HG03025 (cell line): ENCODE measurements around the gene FAIM2.

ENCODE experiments used
- ATAC-seq: cut with Tn5 transposase; IDR thresholded peaks from one replicate; pipeline ENCODE4 v1.9.1; 2021; ENCODE audit warnings: mild to moderate bottlenecking, moderate library complexity; ENCODE audit not compliant: unreplicated experiment, low FRiP score

FAIM2 gene

GRCh38 chr12:49903700-49904423 is at the start of gene FAIM2:
TSS of gene FAIM2 (minus strand) at chr12:49903900. CDS start at chr12:49903792, 108 bp downstream.
- ATAC-seq = no peak

DNA sequence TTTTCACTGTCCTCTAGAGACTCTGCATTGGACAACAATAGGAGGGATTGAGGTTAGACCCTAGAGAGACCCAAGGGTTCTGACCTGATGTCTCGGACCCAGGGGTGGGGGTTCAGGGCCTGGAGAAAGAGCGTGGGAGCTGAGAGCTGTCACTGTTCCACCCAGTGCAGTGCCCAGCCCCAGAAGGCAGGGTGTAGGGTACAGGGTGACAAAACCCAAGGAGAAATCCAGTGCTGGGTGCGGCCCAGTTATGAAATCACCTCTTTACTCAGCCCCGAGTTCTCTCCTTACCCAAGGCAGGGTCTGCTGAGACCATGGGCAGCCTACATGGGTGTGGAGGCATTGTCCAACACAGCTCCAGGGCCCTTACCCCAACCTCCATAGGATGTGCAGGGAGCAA is 49.5 kb upstream of the FAIM2 start:
- ATAC-seq = no peak

GRCh38 chr12:49952391-49953055 is 48.8 kb upstream of the FAIM2 start:
- ATAC-seq = no peak

DNA sequence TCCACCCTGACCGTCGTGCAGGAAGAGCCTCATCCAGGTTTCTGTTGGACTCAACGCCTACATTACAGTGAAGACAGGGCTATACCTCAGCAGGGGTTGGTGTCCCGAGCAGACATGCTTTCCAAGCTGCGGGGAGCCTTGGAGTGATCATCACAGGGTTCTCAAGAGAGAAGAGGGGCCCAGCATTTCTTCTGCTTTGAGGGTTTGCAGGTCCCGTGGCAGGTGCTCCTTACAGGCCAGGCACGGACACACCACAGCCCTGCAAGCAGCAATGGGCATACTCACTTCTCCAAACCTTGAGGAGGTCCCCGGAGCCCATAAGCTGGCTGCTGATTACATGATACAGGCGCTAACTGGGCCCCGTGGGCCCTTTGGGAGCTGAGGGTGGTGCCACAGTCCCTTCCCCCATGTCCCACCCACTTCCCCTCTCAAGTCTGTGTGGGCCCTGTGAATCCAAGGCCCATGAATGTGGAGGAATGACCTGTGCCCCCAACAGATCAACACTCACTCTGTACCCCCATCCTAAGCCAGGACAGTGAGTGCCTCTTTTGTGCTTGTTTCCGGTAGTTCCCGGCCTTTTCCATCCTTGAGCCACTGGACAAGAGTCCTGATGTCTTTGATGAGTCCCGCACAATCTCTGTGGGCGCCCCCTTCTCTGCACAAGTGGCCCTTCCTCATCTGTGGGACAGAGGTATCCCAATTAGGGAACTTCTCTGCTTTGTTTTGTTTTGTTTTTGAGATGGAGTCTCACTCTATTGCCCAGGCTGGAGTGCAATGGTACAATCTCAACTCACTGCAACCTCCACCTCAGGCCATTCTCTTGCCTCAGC is 47.9 kb upstream of the FAIM2 start:
- ATAC-seq = no peak

- no peak for ATAC-seq
Observed at GRCh38 chr12:49950273-49951251, 46.9 kb upstream of the FAIM2 start, which contains the start of gene AQP2. TSS of gene AQP2 (plus strand) at chr12:49950737. CDS start at chr12:49950831, 94 bp downstream.

DNA sequence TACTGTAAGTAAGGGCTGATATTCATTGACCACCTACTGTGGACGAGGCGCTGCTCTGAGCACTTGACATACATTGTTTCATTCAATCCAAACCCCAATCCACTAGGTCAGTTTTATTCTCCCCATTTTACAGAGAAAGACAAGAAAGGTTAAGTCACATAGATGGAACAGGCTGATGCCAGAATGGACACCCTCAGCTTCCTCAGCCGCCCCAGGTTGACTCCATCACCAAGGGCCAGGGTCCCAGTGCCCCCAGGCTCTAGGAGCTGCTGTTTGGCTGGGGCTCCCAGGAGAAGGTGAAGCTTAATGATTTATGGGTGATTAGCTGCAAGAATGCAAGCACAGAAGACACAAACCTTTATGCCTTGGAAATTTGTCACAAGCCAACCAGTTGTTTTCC is 46.2 kb upstream of the FAIM2 start:
- no peak for ATAC-seq

- ATAC-seq = no peak
Observed at GRCh38 chr12:49948866-49949845, 45.5 kb upstream of the FAIM2 start.

GRCh38 chr12:49947593-49948226 is 44.0 kb upstream of the FAIM2 start:
- no peak for ATAC-seq

DNA sequence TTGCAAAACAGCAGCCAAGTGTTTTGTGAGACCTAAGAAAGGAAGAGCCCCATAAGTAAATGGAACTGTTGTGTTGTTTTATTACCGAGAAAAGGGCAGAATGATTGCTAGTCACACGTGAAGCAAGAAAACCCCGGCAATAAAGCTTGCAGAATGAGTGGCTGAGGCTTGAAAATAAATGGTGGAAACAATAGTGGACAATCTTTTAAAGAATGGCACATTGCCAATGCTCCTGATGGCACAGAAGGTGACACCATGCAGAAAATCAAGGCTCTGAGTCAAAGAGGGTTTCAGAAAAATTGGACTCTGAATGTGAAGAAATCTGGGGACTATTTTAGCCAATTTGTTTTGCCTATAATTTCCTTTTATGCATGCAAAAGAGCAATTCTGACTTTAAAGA is 42.8 kb upstream of the FAIM2 start:
- ATAC-seq = no peak

DNA sequence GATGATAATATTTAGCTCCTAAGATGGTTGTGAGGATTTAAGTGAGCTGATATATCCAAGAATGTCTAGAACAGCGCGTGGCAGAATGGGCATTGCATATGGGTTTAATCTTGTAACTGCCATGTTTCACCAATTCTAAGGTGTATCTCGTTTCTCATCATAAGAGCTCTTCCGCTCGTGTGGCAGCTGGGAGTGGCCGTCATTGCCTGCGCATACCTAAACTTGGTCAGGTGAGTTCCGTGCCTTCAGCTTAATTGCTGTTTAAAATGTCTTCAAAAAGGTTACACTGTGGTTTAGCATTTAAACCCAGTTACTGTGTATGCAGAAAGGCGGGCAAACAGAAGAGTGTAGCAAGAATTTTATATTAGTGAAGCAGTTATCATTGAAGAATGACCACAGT is 42.4 kb upstream of the FAIM2 start:
- ATAC-seq = no peak

GRCh38 chr12:49945394-49946080 is 41.8 kb upstream of the FAIM2 start:
- ATAC-seq = peak; percentile 59

GRCh38 chr12:49944718-49945117 is 41.0 kb upstream of the FAIM2 start:
- no peak for ATAC-seq

- ATAC-seq = no peak
Observed at GRCh38 chr12:49944046-49944445, 40.3 kb upstream of the FAIM2 start.

DNA sequence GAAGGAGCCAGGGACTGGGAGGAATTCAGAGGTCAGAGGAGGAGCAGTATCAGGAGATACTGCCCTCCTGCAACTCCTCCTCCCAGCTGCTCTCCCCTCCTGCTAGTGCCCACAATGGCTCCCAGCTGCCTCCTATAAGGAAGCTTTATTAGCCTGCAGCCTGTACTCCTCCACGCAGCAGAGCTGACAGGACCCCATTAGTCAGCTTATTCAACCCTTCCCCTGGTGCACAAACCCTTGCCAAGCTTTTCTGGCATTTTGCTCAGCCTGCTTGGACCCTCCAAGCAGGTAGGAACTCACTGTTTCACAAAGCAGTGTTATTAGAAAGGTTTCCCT is 39.9 kb upstream of the FAIM2 start:
- no peak for ATAC-seq

DNA sequence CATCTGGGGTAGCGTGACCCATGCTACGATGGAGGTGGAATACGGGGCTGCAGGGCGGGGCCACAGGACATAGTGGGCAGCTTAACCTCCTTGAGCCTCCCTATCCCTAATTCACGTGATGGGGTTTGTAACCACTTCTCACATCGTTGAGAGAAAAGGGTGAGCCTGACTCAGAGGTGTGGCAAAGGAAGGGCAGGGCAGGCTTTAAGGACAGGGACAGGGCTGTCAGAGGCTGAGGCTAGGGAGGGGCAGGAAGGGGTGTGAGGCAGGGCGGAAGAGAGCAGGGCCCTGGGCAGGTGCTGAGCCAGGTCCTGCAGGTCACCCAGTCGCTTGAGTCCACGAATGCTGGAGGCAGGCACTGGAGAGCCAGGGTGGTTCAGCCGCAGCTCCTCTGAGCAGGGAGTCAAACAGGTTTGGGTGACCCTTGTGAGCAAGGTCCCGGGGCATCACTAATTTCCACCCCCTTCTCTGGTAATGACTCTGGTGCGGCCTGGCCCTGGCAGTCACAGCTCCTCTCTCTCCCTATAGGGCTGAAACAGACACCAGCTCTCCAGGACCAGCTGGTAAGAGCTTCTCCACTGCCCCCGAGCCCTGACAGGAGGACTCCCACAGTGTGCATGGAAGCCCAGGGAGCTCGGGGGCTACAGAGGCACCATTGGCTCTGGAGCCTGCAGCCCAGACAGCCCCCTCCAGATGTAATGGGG is 39.4 kb upstream of the FAIM2 start:
- ATAC-seq = no peak

- no peak for ATAC-seq
Observed at GRCh38 chr12:49942512-49942893, 38.8 kb upstream of the FAIM2 start.
